NCI-H2196 (cell line): Measurements from ENCODE around the gene CHST11.

Source experiments
- DNase-seq: peaks from one replicate; lab custom pipeline; 2025; ENCODE audit not compliant: unreplicated experiment; lab: John Stamatoyannopoulos, UW

Gene CHST11

DNA sequence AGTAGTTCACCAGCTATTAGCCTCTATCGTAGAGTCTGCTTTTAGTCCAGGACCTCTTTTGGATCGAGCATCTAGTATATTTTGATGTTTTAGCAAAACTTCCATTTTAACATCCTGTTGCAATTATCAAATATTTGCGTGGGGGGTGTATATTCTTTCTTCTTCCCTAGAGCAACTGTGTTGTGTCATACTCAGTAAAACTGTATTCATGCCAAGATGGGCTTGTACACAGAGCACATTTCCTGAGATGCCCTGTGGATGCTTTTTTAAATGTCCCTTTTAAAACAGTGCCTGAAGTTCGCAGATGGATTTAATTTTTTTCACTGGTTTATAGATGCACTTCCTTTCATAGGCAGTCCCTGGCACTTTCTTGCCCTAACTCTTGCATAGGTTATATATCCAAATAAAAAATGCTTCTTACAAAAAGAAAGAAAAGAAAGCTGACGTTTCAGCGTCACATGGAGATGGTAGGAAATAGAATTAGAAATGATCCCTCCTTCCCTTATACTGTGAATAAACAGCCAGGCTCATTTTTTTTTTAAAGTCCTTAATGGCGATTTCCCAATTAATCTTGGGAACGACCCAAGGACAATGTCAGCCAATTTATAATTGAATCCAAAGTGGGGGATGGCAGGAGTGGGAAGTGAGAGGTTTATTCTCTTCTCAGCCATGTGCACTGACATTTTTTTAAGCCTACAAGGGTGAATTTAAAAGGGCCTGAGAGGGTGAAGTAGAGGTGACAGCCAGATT, 254.4 kb downstream of the CHST11 start:
- no peak for DNase-seq

- no peak for DNase-seq
Measured at GRCh38 chr12:104712477-104712876, 255.7 kb downstream of the CHST11 start.

GRCh38 chr12:104712968-104713367, 256.2 kb downstream of the CHST11 start:
- no peak for DNase-seq

GRCh38 chr12:104713444-104713843, 256.7 kb downstream of the CHST11 start:
- DNase-seq = no peak

DNA sequence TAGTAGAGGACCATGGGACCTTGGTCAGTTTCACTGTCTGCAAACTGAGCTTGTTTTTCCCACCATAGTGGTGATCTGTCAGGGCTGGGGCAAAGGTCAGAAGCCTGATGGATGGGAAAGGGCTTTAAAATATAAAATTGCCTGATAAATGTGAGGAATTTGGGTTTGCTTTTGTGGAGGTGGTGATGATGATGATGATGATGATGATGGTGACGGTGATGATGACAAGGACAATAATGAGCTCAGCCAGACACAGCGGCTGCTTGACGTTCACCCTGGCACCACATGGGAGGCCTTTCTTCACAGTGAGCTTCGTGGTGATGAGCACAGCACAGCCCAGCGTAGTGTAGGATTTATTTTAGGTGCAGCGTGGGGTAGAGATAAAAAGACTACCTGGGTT, 257.6 kb downstream of the CHST11 start:
- no peak for DNase-seq

GRCh38 chr12:104716172-104716571, 259.4 kb downstream of the CHST11 start:
- DNase-seq = no peak

DNA sequence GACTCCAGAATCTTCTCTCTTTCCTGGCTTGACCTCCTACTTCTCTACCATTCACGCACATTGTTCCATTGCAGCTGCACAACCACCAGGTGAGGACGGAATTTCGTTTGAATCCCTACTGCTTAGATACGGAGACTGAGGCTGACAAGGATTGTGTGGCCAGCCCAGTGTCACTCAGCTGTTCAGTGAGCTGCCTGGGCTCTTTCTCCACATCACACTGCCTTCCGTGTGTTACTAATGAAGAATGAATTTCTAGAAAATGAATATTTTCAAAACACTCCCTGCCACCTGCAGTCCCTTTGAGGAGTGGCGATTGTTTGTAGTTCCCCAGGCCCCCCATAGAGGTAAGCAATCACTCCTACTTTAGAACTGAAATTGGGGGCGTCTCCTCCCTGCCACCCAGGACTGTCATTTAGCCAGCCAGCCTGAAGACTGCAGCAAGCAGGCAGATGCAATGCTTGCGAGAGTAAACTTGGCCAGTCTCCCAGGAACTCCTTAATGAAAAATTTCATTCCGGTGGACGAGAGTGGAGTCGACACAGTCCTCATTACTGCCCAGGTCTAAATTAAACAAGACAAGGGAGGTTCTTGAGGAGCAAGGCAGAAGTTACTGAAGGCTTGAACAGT, 261.7 kb downstream of the CHST11 start:
- DNase-seq = peak; percentile 42

DNA sequence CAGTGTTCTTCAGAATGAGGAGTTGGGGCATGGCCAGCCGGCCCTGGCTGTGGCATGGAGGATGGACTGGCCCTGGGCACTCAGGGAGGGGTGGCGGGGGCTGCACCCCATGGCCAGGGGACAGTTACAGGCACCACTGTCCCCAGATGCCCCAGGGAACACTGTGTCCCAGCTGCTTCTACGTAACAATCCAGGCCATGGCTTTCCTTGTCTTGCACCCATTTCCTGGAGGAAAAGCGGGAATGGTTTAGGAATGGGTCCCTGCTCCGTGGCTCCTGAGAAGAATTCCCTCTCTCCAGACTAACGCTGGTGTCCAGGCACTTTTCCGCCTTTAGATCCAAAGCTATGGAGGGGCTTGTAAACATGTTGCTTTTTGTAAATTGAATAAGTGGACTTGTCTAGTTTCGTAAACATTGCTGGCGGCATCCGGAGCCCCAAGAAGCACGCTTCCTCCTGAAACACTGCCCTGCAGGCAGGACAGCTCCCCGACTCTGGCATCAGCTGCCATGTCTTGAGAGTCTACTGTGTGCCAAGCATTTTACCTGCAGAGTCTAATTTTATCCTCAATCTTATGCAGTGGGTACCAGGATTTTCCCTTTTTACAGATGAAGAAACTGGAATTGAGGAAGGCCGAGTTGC, 263.1 kb downstream of the CHST11 start:
- no peak for DNase-seq

- no peak for DNase-seq
Measured at GRCh38 chr12:104720339-104721038, 263.7 kb downstream of the CHST11 start.

- DNase-seq = no peak
Measured at GRCh38 chr12:104721039-104721405, 264.3 kb downstream of the CHST11 start.

- no peak for DNase-seq
Measured at GRCh38 chr12:104721936-104722335, 265.2 kb downstream of the CHST11 start.

DNA sequence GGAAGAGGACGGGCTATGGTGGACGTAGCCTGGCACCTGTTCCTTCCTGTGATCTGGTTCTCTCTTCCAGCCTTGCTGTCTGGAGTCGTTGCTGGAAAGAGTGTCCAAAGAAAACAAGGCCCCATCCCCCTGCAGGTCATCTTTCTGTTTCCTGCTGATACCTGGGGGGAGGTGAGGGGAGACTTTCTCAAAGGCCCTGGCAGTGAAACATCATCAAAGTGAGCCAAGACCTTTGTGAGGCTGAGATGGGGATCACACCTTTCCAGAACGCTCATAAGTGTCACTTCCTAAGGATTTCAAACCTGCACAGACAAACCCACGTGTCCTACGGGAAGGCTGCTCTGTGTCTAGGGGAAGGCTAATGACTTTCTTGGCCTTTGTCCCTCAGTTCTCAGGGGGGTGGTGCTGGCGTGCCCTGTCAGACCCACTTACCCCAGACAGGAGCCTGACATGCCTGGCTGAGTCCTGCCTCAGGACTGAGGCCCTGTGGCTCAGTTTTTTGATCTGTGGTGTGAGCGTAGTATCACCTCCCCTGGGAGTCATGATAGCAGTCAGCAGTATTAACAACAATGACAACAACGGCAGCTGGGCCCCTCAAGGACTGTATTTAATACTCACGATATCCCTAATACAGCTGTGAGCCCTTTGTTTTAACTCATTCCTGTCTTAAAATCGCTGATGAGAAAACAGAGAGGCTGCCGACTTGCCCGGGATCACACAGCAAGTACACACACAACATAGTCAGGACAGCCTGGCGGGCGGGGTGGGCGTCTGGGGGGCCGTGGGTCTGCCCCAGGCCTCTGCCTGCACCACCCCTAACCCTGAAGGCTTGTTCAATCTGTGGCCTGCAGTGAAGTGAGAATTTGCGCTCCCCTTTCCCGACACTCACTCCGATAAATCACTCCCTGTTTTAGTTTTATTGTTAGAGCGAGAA, 266.1 kb downstream of the CHST11 start:
- peak; percentile 11 for DNase-seq

DNA sequence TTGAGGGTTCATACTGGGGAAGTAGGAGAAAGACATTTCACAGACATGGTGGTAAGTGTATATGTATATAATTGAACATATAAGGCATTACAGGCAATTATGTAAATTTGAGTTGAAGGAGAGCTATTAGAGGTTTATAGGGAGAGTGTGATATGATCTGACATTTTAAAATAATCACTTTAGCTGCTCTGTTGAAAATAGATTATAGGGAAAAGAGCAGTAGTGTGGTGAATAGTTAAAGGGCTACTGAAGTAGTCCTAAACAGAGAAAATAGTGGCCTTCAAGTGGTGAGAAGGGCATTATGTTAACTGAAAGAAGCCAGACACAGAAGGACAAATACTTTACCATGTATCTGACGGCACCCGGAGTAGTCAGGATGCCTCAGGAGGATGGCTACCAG, 267.1 kb downstream of the CHST11 start:
- DNase-seq = no peak

- DNase-seq = no peak
Measured at GRCh38 chr12:104724992-104725585, 268.3 kb downstream of the CHST11 start.

DNA sequence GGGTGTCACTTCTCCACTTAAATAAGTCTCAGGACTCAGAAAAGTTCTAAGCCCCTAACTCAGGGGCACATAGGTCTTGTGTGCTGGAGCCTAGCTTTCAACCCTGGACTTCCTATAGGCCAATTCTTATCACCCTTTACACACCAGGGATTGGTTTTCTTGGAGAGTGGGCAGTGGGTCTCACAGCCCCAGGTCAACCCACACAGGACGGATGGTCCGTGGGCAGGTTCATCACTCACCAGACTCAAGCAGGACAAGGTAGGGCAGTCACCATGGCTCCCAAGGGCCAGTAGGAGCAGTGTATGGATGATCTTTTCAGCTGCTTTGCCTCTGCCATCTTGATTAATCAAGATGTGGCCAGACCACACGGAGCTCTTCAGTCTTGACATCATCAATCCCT, 268.9 kb downstream of the CHST11 start:
- no peak for DNase-seq

DNA sequence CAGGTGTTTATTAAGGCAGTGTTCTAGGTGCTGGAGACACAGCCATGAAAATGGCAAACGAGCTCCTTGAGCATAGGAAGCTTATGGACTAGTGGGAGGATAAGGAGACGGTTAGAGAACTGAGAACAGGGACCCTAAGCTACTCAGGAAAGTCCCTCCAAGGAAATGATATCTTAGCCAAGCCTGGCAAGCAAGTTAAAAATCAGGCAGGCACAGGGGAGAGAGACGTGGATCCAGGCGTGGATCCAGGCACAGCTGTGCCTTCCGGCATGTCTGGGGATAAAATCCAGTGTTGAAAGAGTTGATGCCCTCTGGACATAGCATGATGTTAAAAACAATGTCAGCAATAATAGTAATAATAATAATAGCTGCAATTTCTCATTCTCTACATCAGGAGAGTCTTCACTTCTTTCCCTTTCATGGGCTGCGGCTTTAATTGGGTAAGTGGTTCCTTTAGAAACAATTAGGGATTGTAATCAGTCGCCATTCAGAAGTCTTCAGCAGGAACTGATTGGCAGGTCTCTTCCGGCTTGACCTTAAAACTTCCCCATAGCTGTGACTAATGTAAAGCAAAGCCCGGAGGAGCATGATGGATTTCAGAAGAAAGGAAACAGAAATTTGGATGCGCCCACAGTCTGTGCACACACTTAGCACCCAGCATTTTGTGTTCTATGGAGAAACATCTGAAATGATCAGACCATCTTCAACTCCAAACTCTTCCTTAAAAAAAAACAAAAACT, 271.1 kb downstream of the CHST11 start:
- DNase-seq = no peak

- no peak for DNase-seq
Measured at GRCh38 chr12:104729091-104729490, 272.3 kb downstream of the CHST11 start.

DNA sequence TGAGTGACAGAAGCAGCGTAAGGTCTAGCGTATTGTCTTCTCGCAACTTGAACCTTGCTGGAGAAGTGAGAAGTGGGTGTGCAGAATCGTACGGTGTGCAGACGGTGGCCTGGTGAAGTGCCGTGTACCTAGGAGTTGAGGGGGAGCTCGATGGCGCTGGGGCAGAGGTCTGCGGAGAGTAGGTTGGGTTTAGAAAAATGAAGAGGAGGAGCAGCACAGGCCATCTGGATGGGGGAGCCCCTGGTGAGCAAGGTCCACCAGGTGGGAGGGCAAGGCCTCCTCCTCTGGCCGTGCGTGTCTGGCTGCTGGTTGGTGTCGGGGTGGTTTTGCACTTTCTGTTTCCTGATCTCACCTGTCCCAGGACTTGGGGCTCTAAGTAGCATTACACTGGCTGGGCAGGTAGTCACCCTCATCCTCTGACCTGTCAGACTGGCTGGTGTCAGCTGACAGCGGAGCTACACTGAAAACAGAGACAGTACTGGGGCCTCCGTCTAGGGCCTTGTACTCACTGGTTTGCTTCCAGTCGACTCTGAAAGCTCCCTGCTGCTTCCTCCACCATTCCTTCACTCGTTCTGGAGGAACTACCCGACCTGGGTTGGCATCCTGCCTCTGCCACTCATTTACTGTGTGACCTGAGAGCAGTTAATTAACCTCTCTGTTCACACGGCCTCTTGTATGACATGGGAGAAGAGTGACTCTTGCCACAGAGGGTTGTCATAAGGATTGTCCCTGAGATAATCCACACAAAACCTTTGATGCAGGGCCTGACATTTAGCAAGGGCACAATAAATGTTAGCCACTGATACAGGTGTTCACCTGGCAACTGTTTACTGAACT, 273.1 kb downstream of the CHST11 start:
- no peak for DNase-seq

DNA sequence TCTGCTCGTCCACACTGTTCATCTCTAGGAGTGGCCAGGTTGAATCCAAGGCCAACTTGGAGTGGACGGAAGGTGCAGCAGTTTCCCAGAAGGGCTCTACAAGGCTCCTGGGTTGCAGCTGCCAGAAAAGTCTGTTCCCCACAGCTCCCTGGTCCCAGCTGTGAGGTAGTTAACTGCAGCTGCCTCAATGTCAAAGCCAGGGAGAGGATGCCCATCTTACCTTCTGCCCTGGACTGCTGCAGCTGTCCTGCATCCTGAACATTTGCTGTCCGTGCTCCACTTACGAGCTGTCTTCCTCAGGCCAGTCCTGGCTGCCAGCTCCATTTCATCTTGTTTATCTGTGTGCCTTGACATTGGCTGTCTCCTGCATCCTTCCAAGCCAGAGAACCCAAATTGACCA, 274.0 kb downstream of the CHST11 start:
- DNase-seq = no peak
